ENCODE results near the gene GAL3ST2.
"Not testable (repeated sequence)": the region's sequence is repeated elsewhere in the genome, so short reads cannot be mapped to it uniquely, and the experiment has no call there.

Gene GAL3ST2

DNA sequence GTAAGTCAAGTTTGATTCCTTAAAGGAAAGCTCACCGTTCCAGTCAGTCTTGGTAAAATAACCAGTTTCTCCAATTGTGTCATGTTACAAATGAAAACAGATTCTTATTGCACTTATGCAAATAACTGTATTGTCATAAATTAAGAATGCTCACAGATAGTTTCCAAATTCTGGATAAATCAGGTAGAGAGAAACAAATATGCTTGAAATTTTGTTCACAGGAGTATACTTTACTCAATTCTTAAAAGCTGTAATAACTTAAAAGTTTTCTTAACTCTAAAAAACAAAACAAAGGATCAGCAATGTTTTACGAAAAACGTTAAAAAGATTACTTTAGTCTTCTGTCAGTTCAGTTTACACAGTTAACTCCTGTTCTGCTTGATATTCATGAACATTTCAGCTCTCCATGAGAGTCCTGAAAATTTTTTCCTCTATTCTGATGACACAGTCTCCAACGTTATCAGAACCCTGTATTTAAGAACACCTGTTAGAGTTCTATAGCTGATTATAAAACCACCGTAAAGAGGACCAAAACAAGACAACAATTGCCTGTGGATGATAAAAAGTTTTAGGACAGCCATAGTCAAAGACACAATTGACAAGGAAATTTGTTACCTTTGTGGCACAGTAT lies 4.4 kb downstream of the GAL3ST2 start:
- H3K4me3 ChIP-seq (ENCODE audit: insufficient read depth, low read length, poor library complexity, severe bottlenecking), result no peak overlapping the region
- no peaks in the 10 kb centered on the region for H3K27me3 ChIP-seq (ENCODE audit: low read length)
- no peak overlapping the region for H3K9ac ChIP-seq (ENCODE audit: low read length)
- H3F3A ChIP-seq (ENCODE audit: insufficient read depth), result no peaks in the 10 kb centered on the region
- no peak overlapping the region for H3K27ac ChIP-seq (ENCODE audit: low read depth, low read length)
- no peaks in the 10 kb centered on the region for H3K36me3 ChIP-seq (ENCODE audit: low read length)
- H4K20me1 ChIP-seq (ENCODE audit: low read depth, low read length), result no peaks in the 10 kb centered on the region
- H2AFZ ChIP-seq (ENCODE audit: low read depth, low read length, severe bottlenecking), result no peak overlapping the region
- no peaks in the 10 kb centered on the region for H3K79me2 ChIP-seq (ENCODE audit: insufficient read depth, low read length)
- H3K9me3 ChIP-seq (ENCODE audit: insufficient read depth, low read length), result no peaks in the 10 kb centered on the region; the same call in 1 of the 2 replicates
- TF ChIP-seq EZH2phosphoT487 (conservative IDR thresholded peaks at IDR 0.05; ENCODE audit: low read length), result no peak
- TF ChIP-seq, protein P1, sequence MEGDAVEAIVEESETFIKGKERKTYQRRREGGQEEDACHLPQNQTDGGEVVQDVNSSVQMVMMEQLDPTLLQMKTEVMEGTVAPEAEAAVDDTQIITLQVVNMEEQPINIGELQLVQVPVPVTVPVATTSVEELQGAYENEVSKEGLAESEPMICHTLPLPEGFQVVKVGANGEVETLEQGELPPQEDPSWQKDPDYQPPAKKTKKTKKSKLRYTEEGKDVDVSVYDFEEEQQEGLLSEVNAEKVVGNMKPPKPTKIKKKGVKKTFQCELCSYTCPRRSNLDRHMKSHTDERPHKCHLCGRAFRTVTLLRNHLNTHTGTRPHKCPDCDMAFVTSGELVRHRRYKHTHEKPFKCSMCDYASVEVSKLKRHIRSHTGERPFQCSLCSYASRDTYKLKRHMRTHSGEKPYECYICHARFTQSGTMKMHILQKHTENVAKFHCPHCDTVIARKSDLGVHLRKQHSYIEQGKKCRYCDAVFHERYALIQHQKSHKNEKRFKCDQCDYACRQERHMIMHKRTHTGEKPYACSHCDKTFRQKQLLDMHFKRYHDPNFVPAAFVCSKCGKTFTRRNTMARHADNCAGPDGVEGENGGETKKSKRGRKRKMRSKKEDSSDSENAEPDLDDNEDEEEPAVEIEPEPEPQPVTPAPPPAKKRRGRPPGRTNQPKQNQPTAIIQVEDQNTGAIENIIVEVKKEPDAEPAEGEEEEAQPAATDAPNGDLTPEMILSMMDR (IDR thresholded peaks at IDR 0.05; ENCODE audit: insufficient read depth, low read length, poor library complexity, severe bottlenecking), result no peak
- H3K4me2 ChIP-seq (ENCODE audit: low read depth, low read length, poor library complexity, severe bottlenecking), result no peak overlapping the region
- H3K9me2 ChIP-seq (replicated peaks; ENCODE audit: insufficient read depth, low read length), result no peaks in the 10 kb centered on the region

DNA sequence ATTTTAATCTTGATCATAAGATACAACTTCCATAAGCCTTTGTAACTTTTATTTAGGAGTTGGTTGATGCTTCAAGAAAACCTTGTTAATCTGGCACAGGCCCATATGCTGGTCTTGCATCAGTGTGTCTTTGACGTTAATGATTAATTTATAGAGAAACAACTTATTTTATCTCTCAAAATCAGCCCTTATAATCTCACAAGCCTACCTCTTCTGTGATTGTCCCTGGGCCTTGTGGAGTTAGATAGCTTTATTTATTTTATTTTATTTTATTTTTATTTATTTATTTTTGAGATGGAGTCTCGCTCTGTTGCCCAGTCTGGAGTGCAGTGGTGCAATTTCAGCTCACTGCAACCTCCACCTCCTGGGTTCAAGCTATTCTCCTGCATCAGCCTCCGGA lies 5.4 kb downstream of the GAL3ST2 start:
- not testable (repeated sequence) for H2AFZ ChIP-seq (ENCODE audit: low read depth, low read length, severe bottlenecking); H3K27me3 ChIP-seq (ENCODE audit: low read length); H3K79me2 ChIP-seq (ENCODE audit: insufficient read depth, low read length); H3K36me3 ChIP-seq (ENCODE audit: low read length); H3K27ac ChIP-seq (ENCODE audit: low read depth, low read length); H4K20me1 ChIP-seq (ENCODE audit: low read depth, low read length); H3K9ac ChIP-seq (ENCODE audit: low read length); H3K4me3 ChIP-seq (ENCODE audit: insufficient read depth, low read length, poor library complexity, severe bottlenecking); H3F3A ChIP-seq (ENCODE audit: insufficient read depth); H3K9me3 ChIP-seq (ENCODE audit: insufficient read depth, low read length); H3K4me2 ChIP-seq (ENCODE audit: low read depth, low read length, poor library complexity, severe bottlenecking); H3K9me2 ChIP-seq (replicated peaks; ENCODE audit: insufficient read depth, low read length)

DNA sequence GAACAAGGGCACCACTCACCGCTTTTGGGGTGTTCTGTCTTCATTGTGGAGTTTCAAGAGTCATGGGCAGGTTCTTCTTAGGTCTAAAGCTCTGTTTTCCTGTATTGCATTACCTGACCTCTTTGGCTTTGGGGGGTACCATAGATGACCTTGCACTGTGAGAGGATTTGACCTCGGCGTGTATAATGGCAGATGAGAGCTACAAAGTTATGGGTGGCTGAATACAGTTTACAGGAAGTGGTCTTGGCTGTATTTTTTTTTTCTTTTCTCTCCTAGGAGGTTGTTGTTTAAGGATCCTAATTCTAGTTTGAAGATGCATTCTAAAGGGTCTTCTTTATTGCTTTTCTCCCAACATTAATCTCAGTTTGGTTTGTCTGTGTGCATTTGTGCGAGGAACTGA lies 11.5 kb downstream of the GAL3ST2 start:
- H3K27ac ChIP-seq (ENCODE audit: low read depth, low read length), result no peak overlapping the region
- H3F3A ChIP-seq (ENCODE audit: insufficient read depth), result no peaks in the 10 kb centered on the region
- no peak overlapping the region for H2AFZ ChIP-seq (ENCODE audit: low read depth, low read length, severe bottlenecking)
- H3K9me2 ChIP-seq (replicated peaks; ENCODE audit: insufficient read depth, low read length), result no peaks in the 10 kb centered on the region
- H3K9ac ChIP-seq (ENCODE audit: low read length), result no peak overlapping the region
- H3K79me2 ChIP-seq (ENCODE audit: insufficient read depth, low read length), result no peaks in the 10 kb centered on the region
- no peak for TF ChIP-seq EZH2phosphoT487 (conservative IDR thresholded peaks at IDR 0.05; ENCODE audit: low read length)
- TF ChIP-seq, protein P1 (IDR thresholded peaks at IDR 0.05; ENCODE audit: insufficient read depth, low read length, poor library complexity, severe bottlenecking), result no peak
- no peak overlapping the region for H3K4me3 ChIP-seq (ENCODE audit: insufficient read depth, low read length, poor library complexity, severe bottlenecking)
- H4K20me1 ChIP-seq (ENCODE audit: low read depth, low read length), result no peaks in the 10 kb centered on the region
- H3K27me3 ChIP-seq (ENCODE audit: low read length), result peaks cover 3% of the 10 kb centered on the region; the same call in 1 of the 2 replicates
- H3K4me2 ChIP-seq (ENCODE audit: low read depth, low read length, poor library complexity, severe bottlenecking), result peak overlapping the region; percentile 6
- no peaks in the 10 kb centered on the region for H3K36me3 ChIP-seq (ENCODE audit: low read length)
- H3K9me3 ChIP-seq (ENCODE audit: insufficient read depth, low read length), result no peaks in the 10 kb centered on the region

DNA sequence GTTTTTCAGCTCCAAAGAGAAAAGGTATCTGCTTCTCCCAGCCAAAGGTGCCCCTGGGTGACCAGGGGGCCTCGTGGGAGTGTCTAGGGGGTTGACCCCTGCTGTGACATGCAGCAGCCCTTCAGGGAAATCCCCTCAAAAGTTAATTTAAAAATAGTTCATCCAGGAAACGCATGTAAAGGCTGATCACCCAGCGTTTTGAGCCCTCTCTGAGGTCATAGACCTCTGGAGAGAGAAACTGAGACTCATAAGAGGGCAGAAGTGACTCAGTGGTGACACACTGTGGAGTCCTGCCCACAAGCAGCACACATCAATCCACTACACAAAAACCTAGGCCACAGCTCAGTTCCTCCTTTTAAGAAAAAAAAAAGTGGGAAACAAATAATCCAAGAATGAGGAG lies 11.9 kb downstream of the GAL3ST2 start:
- Histone ChIP-seq H3K79me2 (ENCODE audit: insufficient read depth, low read length) (no peaks in the 10 kb centered on the region), H3K27me3 (ENCODE audit: low read length) (peaks cover 3% of the 10 kb centered on the region; the same call in 1 of the 2 replicates), H3K27ac (ENCODE audit: low read depth, low read length) (no peak overlapping the region), H2AFZ (ENCODE audit: low read depth, low read length, severe bottlenecking) (no peak overlapping the region), H3F3A (ENCODE audit: insufficient read depth) (no peaks in the 10 kb centered on the region), H4K20me1 (ENCODE audit: low read depth, low read length) (no peaks in the 10 kb centered on the region), H3K9ac (ENCODE audit: low read length) (no peak overlapping the region), H3K4me3 (ENCODE audit: insufficient read depth, low read length, poor library complexity, severe bottlenecking) (no peak overlapping the region), H3K4me2 (ENCODE audit: low read depth, low read length, poor library complexity, severe bottlenecking) (peak overlapping the region; percentile 6), H3K36me3 (ENCODE audit: low read length) (no peaks in the 10 kb centered on the region), H3K9me3 (ENCODE audit: insufficient read depth, low read length) (no peaks in the 10 kb centered on the region), H3K9me2 (replicated peaks; ENCODE audit: insufficient read depth, low read length) (no peaks in the 10 kb centered on the region)
- TF ChIP-seq, protein P1 (IDR thresholded peaks at IDR 0.05; ENCODE audit: insufficient read depth, low read length, poor library complexity, severe bottlenecking), result no peak
- TF ChIP-seq EZH2phosphoT487 (conservative IDR thresholded peaks at IDR 0.05; ENCODE audit: low read length), result no peak

DNA sequence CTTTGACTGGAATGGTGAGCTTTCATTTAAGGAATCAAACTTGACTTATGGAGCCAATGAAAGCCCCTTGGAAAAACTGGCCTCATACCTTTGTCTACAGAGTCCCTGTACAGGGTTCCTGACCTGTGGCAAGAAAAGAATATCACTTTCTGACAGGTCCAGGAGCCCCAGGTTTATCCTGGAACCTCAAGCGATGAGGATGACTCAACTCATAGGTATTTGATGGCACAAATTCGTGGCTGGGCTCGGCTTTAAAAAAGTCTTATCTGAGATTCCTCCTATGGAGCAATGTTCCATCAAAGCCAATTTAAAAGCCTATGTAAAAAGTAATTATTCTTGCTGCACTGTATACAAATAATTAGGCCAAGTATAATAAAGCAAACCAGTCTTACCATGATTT lies 14.8 kb downstream of the GAL3ST2 start:
- not testable (repeated sequence) for H3K27me3 ChIP-seq (ENCODE audit: low read length); H2AFZ ChIP-seq (ENCODE audit: low read depth, low read length, severe bottlenecking); H3K36me3 ChIP-seq (ENCODE audit: low read length); H4K20me1 ChIP-seq (ENCODE audit: low read depth, low read length); H3K4me3 ChIP-seq (ENCODE audit: insufficient read depth, low read length, poor library complexity, severe bottlenecking); H3K4me2 ChIP-seq (ENCODE audit: low read depth, low read length, poor library complexity, severe bottlenecking); H3K9ac ChIP-seq (ENCODE audit: low read length); H3F3A ChIP-seq (ENCODE audit: insufficient read depth); H3K9me2 ChIP-seq (replicated peaks; ENCODE audit: insufficient read depth, low read length); H3K79me2 ChIP-seq (ENCODE audit: insufficient read depth, low read length); H3K9me3 ChIP-seq (ENCODE audit: insufficient read depth, low read length); H3K27ac ChIP-seq (ENCODE audit: low read depth, low read length)

Data from SU-DHL-6 (cell line).